ENCODE data around the gene ASB4.

DNA sequence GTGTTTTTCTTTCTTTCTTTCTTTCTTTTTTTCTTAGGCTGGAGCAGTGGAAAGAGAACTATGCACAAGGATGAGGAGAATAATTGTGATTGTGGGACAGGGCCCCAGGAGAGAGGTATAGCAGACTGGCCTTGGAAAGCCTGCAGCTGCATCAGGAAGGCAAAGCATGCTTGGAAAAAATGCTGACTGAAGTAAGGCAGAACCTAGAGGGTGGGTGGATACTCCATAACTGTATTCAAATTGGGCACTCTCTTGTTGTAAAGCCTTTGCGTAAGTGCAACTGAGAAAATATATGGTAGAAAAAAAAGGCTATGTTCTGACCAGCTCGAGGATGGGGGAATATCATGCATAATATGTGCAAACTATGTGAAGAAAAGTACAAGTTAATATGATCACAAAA is 71.0 kb downstream of the ASB4 start:
- TF ChIP-seq CTCF (IDR thresholded peaks at IDR 0.05 in 8 of 11, conservative IDR thresholded peaks at IDR 0.05 in 3 of 11): no peak
- TF ChIP-seq POLR2A (IDR thresholded peaks at IDR 0.05): no peak
- no peak for TF ChIP-seq POLR2AphosphoS5 (IDR thresholded peaks at IDR 0.05)

Measured in spleen (tissue), 7 donors.